Fibroblast of pulmonary artery (primary cell): ENCODE measurements around the gene STRIP1.

ENCODE experiments used
- DNase-seq: peaks from one replicate; pipeline ENCODE4 v3.0.0-alpha.2; 2010; ENCODE audit warnings: low read depth
- H3K4me3 ChIP-seq: replicated peaks from 2 replicates; pipeline ENCODE4 v1.5.1; 2011; ENCODE audit warnings: low read depth, mild to moderate bottlenecking, control low read depth, low read length, moderate library complexity
- TF ChIP-seq, protein P1 (sequence below): IDR thresholded peaks from 2 replicates; pipeline ENCODE4 v1.5.1; 2011; ENCODE audit warnings: mild to moderate bottlenecking, control low read depth, low read length, inconsistent platforms; ENCODE audit errors: missing control alignments

Gene STRIP1

DNA sequence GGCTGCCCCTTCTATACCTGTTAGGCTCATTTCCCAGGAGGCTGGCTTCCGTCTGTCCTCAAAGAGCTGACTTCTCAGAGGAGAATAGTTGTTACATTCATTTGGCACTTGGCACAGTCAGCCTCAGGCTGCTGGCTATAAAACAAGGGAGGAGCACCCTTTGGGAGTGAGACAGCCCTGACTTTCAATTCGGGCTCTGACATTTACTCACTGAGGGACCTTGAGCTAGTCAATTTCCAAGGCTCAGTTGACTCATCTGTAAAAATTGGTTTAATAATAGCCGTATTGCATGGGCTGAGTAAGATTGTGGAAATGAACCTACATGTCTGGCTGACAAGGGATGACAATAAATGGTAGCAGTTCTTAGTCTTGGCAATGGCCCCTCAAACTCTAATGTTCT is 22.4 kb downstream of the STRIP1 start:
- peak; percentile 30 for DNase-seq
- TF ChIP-seq, protein P1, sequence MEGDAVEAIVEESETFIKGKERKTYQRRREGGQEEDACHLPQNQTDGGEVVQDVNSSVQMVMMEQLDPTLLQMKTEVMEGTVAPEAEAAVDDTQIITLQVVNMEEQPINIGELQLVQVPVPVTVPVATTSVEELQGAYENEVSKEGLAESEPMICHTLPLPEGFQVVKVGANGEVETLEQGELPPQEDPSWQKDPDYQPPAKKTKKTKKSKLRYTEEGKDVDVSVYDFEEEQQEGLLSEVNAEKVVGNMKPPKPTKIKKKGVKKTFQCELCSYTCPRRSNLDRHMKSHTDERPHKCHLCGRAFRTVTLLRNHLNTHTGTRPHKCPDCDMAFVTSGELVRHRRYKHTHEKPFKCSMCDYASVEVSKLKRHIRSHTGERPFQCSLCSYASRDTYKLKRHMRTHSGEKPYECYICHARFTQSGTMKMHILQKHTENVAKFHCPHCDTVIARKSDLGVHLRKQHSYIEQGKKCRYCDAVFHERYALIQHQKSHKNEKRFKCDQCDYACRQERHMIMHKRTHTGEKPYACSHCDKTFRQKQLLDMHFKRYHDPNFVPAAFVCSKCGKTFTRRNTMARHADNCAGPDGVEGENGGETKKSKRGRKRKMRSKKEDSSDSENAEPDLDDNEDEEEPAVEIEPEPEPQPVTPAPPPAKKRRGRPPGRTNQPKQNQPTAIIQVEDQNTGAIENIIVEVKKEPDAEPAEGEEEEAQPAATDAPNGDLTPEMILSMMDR, result no peak
- H3K4me3 ChIP-seq, result no peak overlapping the region

- no peak for DNase-seq
- TF ChIP-seq, protein P1, result no peak
- no peak overlapping the region for H3K4me3 ChIP-seq
Measured at GRCh38 chr1:110057963-110058518, 23.6 kb downstream of the STRIP1 start.

GRCh38 chr1:110058591-110058990 is 24.2 kb downstream of the STRIP1 start:
- TF ChIP-seq, protein P1, result no peak
- H3K4me3 ChIP-seq, result no peak overlapping the region
- no peak for DNase-seq

- H3K4me3 ChIP-seq, result no peak overlapping the region
- TF ChIP-seq, protein P1, result no peak
- no peak for DNase-seq
Measured at GRCh38 chr1:110059133-110059863, 24.9 kb downstream of the STRIP1 start.

DNA sequence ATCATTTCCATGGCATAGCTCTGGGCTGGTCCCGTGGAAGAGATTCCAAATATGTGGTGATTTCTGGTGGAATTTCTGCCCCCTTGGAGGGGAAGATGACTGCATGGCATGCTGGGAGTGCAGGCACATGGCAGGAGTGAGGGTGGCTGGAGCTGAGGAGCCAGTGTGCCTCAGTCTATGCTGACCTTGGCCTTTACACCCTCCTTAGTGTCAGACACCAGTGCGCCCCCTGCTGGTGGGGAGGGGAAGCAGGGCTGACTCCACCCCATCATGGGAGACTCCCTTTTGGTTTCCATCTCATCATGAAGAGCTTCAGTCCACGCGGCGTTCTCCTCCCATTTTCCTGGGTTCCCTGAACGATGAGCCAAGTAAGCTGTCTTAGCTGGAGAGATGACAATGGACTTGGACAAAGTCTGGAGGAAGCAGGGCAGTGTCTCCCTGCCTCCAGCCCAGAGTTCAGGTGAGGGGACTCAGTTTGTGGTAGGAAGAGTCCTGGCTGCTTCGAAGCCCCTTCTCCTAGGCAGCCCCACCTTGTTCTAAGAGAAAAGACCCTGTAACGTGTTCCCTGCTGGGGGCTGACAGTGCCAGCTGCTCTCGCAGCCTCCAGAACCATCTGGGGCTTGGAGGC is 25.7 kb downstream of the STRIP1 start:
- TF ChIP-seq, protein P1, result peak; percentile 78
- no peak overlapping the region for H3K4me3 ChIP-seq
- peak; percentile 35 for DNase-seq

- TF ChIP-seq, protein P1, result no peak
- DNase-seq, result no peak
- H3K4me3 ChIP-seq, result no peak overlapping the region
Measured at GRCh38 chr1:110060662-110061060, 26.2 kb downstream of the STRIP1 start.

DNA sequence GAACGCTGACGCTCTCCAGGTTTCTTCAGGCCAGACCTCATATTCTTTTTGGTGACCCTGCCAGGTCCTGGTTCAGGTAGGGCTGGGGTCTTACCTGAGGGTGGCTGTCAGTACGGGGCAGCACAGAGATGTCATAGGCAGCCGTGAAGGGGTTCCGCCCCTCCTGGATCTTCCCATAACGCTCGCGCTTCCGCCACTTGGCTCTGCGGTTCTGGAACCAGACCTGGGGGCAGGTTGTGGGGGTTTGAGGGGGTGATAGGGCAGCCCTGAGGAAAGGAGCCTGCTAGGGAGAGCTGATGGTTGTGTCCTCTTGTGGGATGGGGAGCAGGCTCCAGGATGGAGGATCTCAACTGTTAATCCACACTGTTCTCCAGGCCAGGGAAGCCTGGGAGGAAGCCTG is 26.9 kb downstream of the STRIP1 start:
- no peak overlapping the region for H3K4me3 ChIP-seq

More for the DNA sequence above, 26.9 kb downstream of the STRIP1 start:
- TF ChIP-seq, protein P1, result no peak
- no peak for DNase-seq
